GM19452 (cell line): ENCODE measurements around the gene GFAP.

ENCODE experiments used
- ATAC-seq: cut with Tn5 transposase; IDR thresholded peaks from one replicate; pipeline ENCODE4 v1.9.1; 2021; ENCODE audit not compliant: unreplicated experiment

Gene GFAP

GRCh38 chr17:44932096-44932786, 16.9 kb upstream of the GFAP start:
- no peak for ATAC-seq

GRCh38 chr17:44931376-44931775, 16.1 kb upstream of the GFAP start:
- ATAC-seq = no peak

- ATAC-seq = no peak
These were observed 15.4 kb upstream of the GFAP start for GRCh38 chr17:44930667-44931066.

GRCh38 chr17:44928950-44929720, 13.8 kb upstream of the GFAP start:
- no peak for ATAC-seq

GRCh38 chr17:44928136-44928535, 12.8 kb upstream of the GFAP start:
- no peak for ATAC-seq

- ATAC-seq = no peak
These were observed 12.4 kb upstream of the GFAP start for GRCh38 chr17:44927696-44928095.

GRCh38 chr17:44926821-44927525, 11.7 kb upstream of the GFAP start:
- ATAC-seq = no peak

GRCh38 chr17:44925731-44926697, 10.7 kb upstream of the GFAP start:
- ATAC-seq = no peak

GRCh38 chr17:44924107-44924544, 8.8 kb upstream of the GFAP start:
- ATAC-seq = no peak

- no peak for ATAC-seq
These were observed 7.6 kb upstream of the GFAP start for GRCh38 chr17:44922746-44923470.

GRCh38 chr17:44922136-44922535, 6.8 kb upstream of the GFAP start:
- no peak for ATAC-seq

GRCh38 chr17:44921122-44921882, 6.0 kb upstream of the GFAP start:
- ATAC-seq = no peak

- ATAC-seq = no peak
These were observed 5.3 kb upstream of the GFAP start for GRCh38 chr17:44920565-44920940.

- no peak for ATAC-seq
These were observed 4.7 kb upstream of the GFAP start for GRCh38 chr17:44919885-44920564.

- no peak for ATAC-seq
These were observed 4.1 kb upstream of the GFAP start for GRCh38 chr17:44919411-44919810.

- no peak for ATAC-seq
These were observed 2.7 kb upstream of the GFAP start for GRCh38 chr17:44918006-44918405.

- no peak for ATAC-seq
These were observed 2.2 kb upstream of the GFAP start for GRCh38 chr17:44917456-44917855.

- no peak for ATAC-seq
These were observed 1.5 kb upstream of the GFAP start for GRCh38 chr17:44916781-44917241.
